ENCODE data around the gene MTCL1.

GRCh38 chr18:8847900-8848299, 142.5 kb downstream of the MTCL1 start:
- TF ChIP-seq REST (IDR thresholded peaks at IDR 0.05; ENCODE audit: insufficient read depth in 1 of 2, low read depth in 2 of 2, low read length in 2 of 2) = no peak
- no peak for TF ChIP-seq POLR2AphosphoS5 (IDR thresholded peaks at IDR 0.05; ENCODE audit: low read depth, low read length)
- no peak for TF ChIP-seq TAF1 (IDR thresholded peaks at IDR 0.05; ENCODE audit: borderline replicate concordance, insufficient read depth, low read length)

Measured in PFSK-1 (cell line).